ENCODE data around the gene SLC1A2. TPM values are rescaled to one million over a fixed set of nuclear protein-coding genes. Genes with fewer than 3 reads are reported as not detected.

The SLC1A2 gene
- total and polyA plus RNA-seq, 2 experiments from 2014 or later: 0.70 to 2.8 TPM

GRCh38 chr11:35394941-35395340 is 24.4 kb downstream of the SLC1A2 start (continued):
- no peak for TF ChIP-seq CTCF (conservative IDR thresholded peaks at IDR 0.05; ENCODE audit: low read depth in 2 of 2)

- DNase-seq (ENCODE audit: low spot score): no peak
- TF ChIP-seq ZNF114 (CRISPR knock-in tag; IDR thresholded peaks at IDR 0.05) (no peak), CTCF (conservative IDR thresholded peaks at IDR 0.05; ENCODE audit: low read depth in 2 of 2) (no peak), NANOG (IDR thresholded peaks at IDR 0.05; ENCODE audit: borderline replicate concordance) (no peak), ZNF331 (CRISPR knock-in tag; IDR thresholded peaks at IDR 0.05; ENCODE audit: low read depth) (no peak), STAT1 (IDR thresholded peaks at IDR 0.05; ENCODE audit: unreplicated experiment) (no peak), ZNF462 (CRISPR knock-in tag; IDR thresholded peaks at IDR 0.05) (no peak), CREB1 (CRISPR knock-in tag; IDR thresholded peaks at IDR 0.05; ENCODE audit: low read depth) (no peak), REST (IDR thresholded peaks at IDR 0.05; ENCODE audit: unreplicated experiment) (no peak), EZH2 (IDR thresholded peaks at IDR 0.05; ENCODE audit: low read depth, unreplicated experiment) (no peak), EZH2phosphoT487 (IDR thresholded peaks at IDR 0.05; ENCODE audit: unreplicated experiment) (no peak), POLR2AphosphoS5 (IDR thresholded peaks at IDR 0.05; ENCODE audit: low read depth) (no peak), JUNB (IDR thresholded peaks at IDR 0.05; ENCODE audit: unreplicated experiment) (no peak)
Measured at GRCh38 chr11:35393098-35393497, 26.3 kb downstream of the SLC1A2 start.

More at GRCh38 chr11:35393098-35393497, 26.3 kb downstream of the SLC1A2 start:
- H3K4me2 ChIP-seq: no peak overlapping the region
- H3K4me3 ChIP-seq: no peak overlapping the region
- H3K27me3 Mint-ChIP-seq (ENCODE audit: insufficient read depth, low read depth, poor library complexity): peaks cover 5% of the 10 kb centered on the region
- no peaks in the 10 kb centered on the region for H3K79me2 ChIP-seq (replicated peaks; ENCODE audit: insufficient read depth)
- ATAC-seq: no peak
- H3K36me3 ChIP-seq (ENCODE audit: insufficient read depth): no peaks in the 10 kb centered on the region
- H3K9me2 ChIP-seq (ENCODE audit: insufficient read depth): peaks cover 3% of the 10 kb centered on the region; the same call in 1 of the 2 replicates
- H3K9me3 Mint-ChIP-seq: peaks cover 5% of the 10 kb centered on the region; the same call in 2 of the 3 replicates
- no peak overlapping the region for H3K27ac Mint-ChIP-seq
- H4K20me1 ChIP-seq (replicated peaks; ENCODE audit: insufficient read depth): no peaks in the 10 kb centered on the region
- no peaks in the 10 kb centered on the region for H3K36me3 Mint-ChIP-seq (ENCODE audit: low read depth)
- no peaks in the 10 kb centered on the region for H3K27me3 ChIP-seq (ENCODE audit: insufficient read depth)
- no peaks in the 10 kb centered on the region for H3K4me1 ChIP-seq (ENCODE audit: insufficient read depth)
- H3K27ac ChIP-seq (ENCODE audit: low read depth): no peak overlapping the region
- no peak overlapping the region for H3K4me3 Mint-ChIP-seq
- no peaks in the 10 kb centered on the region for H3F3A ChIP-seq (replicated peaks; ENCODE audit: low read depth)
- H2AFZ ChIP-seq: no peak overlapping the region
- H3K4me1 Mint-ChIP-seq: peaks cover 6% of the 10 kb centered on the region; the same call in 2 of the 3 replicates

All from GM23338 (cell line).